Peyer's patch (tissue), 4 donors: ENCODE data around the gene AGBL2.

Source experiments
- CTCF ChIP-seq, 6 experiments: fragments of 450-650 bp in 4 of 6; fragments of 200-600 bp in 2 of 6; sonication (generic) in 1 of 6; IDR thresholded peaks; one replicate each; pipeline ENCODE4 v1.5.1; 2017 to 2019; ENCODE audit warnings: antibody characterized with exemption in 6 of 6, mild to moderate bottlenecking in 3 of 6, moderate library complexity in 1 of 6
- POLR2A ChIP-seq, 2 donors: fragments of 450-650 bp; IDR thresholded peaks; one replicate each; pipeline ENCODE4 v1.5.1; 2017; ENCODE audit warnings: antibody characterized with exemption in 2 of 2, mild to moderate bottlenecking in 2 of 2, moderate library complexity in 2 of 2

GRCh38 chr11:47675851-47676250, 39.3 kb downstream of the AGBL2 start:
- TF ChIP-seq CTCF (IDR thresholded peaks at IDR 0.05) = no peak
- no peak for TF ChIP-seq POLR2A (IDR thresholded peaks at IDR 0.05)
